Adrenal gland (tissue), 12 donors: ENCODE results near the gene ITPKB. TPM values are rescaled to one million over a fixed set of nuclear protein-coding genes. Genes with fewer than 3 reads are reported as not detected.

ENCODE experiments used
- DNase-seq, 7 donors: peaks; one replicate each; pipeline ENCODE4 v3.0.0-alpha.2; 2019 to 2020
- H3K27ac ChIP-seq, 5 donors: fragments of 200-600 bp; sonication (generic) in 4 of 5; 1 replicate in 3 of 5; 2 replicates in 2 of 5; pipeline versions ENCODE4 v1.5.1 to v1.8.0; 2016 to 2020; ENCODE audit warnings: mild to moderate bottlenecking in 1 of 5
- H3K27me3 ChIP-seq: fragments of 200-600 bp; 2 replicates; pipeline ENCODE4 v1.8.0; 2021
- H3K36me3 ChIP-seq, 2 donors: fragments of 200-600 bp; replicated peaks in 1 of 2; 1 replicate in 1 of 2; 2 replicates in 1 of 2; pipeline versions ENCODE4 v1.5.1 to v1.8.0; 2018 to 2022
- H3K4me1 ChIP-seq, 2 donors: fragments of 200-600 bp; replicated peaks in 1 of 2; 1 replicate in 1 of 2; 2 replicates in 1 of 2; pipeline versions ENCODE4 v1.5.1 to v1.8.0; 2018 to 2021
- H3K4me3 ChIP-seq, 4 donors: fragments of 200-600 bp; sonication (generic) in 3 of 4; one replicate each; pipeline ENCODE4 v1.5.1; 2016 to 2018
- H3K9me3 ChIP-seq, 3 donors: fragments of 200-600 bp; sonication (generic) in 1 of 3; replicated peaks in 1 of 3; 1 replicate in 2 of 3; 2 replicates in 1 of 3; pipeline versions ENCODE4 v1.5.1 to v1.8.0; 2016 to 2021
- POLR2A ChIP-seq, 2 donors: fragments of 450-650 bp; IDR thresholded peaks; one replicate each; pipeline ENCODE4 v1.6.1; 2017; ENCODE audit warnings: antibody characterized with exemption in 2 of 2, mild to moderate bottlenecking in 2 of 2, moderate library complexity in 1 of 2
- WGBS, 4 donors: extraction: QIAGEN DNeasy Blood & Tissue Kit in 2 of 4; methylation state at CpG; one replicate each; pipeline versions ENCODE4 v1.1.5 to v1.1.7; 2013 to 2017; 5-methylcytosine and 5-hydroxymethylcytosine counted together
- intact Hi-C, 2 donors: fragments of 100-400 bp; cut with DNase I; formaldehyde crosslinking; loops; one replicate each; pipeline versions ENCODE4 v1.14.1 to v1.15.0; 2022 to 2023
- polyA plus RNA-seq, 3 donors: library from polyadenylated mRNA; stranded (reverse); fragments of 200-250 nt in 2 of 3; fragments of 350-450 nt in 1 of 3; fragmentation: Illumina TruSeq in 1 of 3; extraction: RNeasy Lipid Tissue Mini Kit (QIAGEN cat#74804) in 1 of 3; gene quantifications; one replicate each; pipeline ENCODE4 v1.2.3, GENCODE V29; 2013 to 2014
- total RNA-seq, 9 donors: library from RNA; depleted of rRNA in 4 of 9; stranded (reverse); fragments of >200 nt in 4 of 9; fragments of 120-200 nt in 1 of 9; fragmentation: NEBNext Ultra II Directional in 1 of 9; extraction: Animal tissue kit (Norgen Biotek cat#: 25700) in 1 of 9; gene quantifications; one replicate each; pipeline versions ENCODE4 v1.1.0 to v1.2.4, GENCODE V29; 2013 to 2023
- TF ChIP-seq, protein P1 (sequence below), 6 experiments: fragments of 450-650 bp in 4 of 6; fragments of 200-600 bp in 2 of 6; sonication (generic) in 1 of 6; IDR thresholded peaks; 1 replicate in 5 of 6; 2 replicates in 1 of 6; pipeline versions ENCODE4 v1.5.1 to v1.8.0; 2016 to 2021; ENCODE audit warnings: antibody characterized with exemption in 6 of 6, mild to moderate bottlenecking in 2 of 6, moderate library complexity in 1 of 6
- donor health status: healthy with polysubstance abuse.
- donor health status: Bipolar disorder and iron deficiency.
- donor health status: DM: yes; HTN: yes; CAD: no.
- donor health status: DM: no; HTN: no; CAD: no.
- donor health status: DM: no; HTN: no; CAD: no.
- donor health status: DM: yes; HTN: yes; CAD: no.

The ITPKB gene
- total and polyA plus RNA-seq, 12 donors, result 2.3 to 22.7 (median 13.0) TPM

DNA sequence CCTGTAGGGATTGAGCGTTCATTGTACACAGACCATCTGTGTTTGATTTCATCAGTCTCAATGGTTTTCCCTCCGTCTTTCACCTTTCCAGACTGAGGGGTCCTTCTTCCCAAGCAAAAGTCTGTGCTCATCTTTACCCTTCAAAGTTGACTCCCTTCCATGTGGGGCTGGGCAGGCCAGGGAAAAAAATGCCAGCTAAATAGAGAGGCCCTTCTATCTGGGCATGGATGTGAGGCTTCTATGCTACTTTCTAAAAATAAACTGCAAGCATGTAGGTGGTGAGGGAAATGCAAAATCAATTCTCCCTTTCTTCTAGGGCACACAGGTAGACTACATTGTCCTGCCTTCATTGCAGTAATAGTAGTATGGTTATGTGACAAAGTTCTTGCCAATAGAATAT, 46.7 kb upstream of the ITPKB start:
- 85 to 94% (median 90%) methylated on average over 2 of the region's 2 CpGs for WGBS, 4 donors
- no peak for TF ChIP-seq POLR2A (IDR thresholded peaks at IDR 0.05)
- TF ChIP-seq, protein P1, sequence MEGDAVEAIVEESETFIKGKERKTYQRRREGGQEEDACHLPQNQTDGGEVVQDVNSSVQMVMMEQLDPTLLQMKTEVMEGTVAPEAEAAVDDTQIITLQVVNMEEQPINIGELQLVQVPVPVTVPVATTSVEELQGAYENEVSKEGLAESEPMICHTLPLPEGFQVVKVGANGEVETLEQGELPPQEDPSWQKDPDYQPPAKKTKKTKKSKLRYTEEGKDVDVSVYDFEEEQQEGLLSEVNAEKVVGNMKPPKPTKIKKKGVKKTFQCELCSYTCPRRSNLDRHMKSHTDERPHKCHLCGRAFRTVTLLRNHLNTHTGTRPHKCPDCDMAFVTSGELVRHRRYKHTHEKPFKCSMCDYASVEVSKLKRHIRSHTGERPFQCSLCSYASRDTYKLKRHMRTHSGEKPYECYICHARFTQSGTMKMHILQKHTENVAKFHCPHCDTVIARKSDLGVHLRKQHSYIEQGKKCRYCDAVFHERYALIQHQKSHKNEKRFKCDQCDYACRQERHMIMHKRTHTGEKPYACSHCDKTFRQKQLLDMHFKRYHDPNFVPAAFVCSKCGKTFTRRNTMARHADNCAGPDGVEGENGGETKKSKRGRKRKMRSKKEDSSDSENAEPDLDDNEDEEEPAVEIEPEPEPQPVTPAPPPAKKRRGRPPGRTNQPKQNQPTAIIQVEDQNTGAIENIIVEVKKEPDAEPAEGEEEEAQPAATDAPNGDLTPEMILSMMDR (IDR thresholded peaks at IDR 0.05), result no peak
- no peak overlapping the region for H3K4me3 ChIP-seq
- no peaks in the 10 kb centered on the region for H3K4me1 ChIP-seq
- no peak overlapping the region for H3K27ac ChIP-seq
- no peak for DNase-seq
- intact Hi-C loops, result no loop called here
- H3K9me3 ChIP-seq, result no peaks in the 10 kb centered on the region
- no peaks in the 10 kb centered on the region for H3K36me3 ChIP-seq
- no peaks in the 10 kb centered on the region for H3K27me3 ChIP-seq

DNA sequence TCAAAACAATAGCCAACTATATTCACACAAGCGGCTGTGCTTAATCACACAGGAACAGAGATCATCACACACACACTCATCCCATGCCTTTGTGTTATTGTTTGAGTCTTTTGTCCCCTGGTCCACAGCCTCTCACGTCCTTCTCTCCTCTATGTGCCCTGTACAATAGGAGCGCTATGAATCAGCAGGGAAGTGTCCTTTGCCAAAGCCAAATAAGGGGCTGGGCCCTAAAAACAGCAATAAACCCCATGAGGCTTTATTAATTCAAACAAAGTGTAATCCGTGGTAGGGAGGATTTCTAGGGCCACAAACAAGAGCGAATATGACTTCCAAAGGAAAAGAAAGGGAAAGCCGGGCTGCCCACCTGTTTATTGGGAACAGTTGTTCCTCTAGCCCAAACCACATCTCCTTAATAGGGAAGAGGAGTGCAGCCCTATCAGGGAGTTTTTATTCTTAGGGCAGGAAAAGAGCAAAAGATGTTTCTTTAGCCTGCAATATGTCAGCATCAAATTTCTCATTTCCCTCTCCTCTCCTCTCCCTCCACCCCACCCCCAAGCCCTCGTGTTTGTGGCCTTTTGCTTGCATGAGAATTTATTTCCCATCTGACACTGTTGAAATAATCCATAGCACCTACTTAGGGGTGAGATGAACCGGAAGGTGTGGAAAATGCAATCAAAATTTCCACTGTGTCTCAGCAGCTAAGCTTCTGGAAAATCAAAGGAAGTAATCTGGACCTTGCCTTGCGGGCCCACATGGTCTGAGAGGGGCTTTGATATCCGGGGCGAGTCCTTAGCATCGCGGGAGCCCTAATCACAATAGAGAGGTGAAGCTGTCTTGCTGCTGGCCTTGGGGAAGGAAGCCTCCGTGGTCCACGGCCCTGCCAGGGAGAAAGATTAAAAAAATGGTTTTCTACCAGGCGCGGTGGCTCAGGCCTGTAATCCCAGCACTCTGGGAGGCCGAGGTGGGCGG, 45.3 kb upstream of the ITPKB start:
- H3K27ac ChIP-seq, result no peak overlapping the region
- TF ChIP-seq, protein P1 (IDR thresholded peaks at IDR 0.05), result no peak
- no peak for TF ChIP-seq POLR2A (IDR thresholded peaks at IDR 0.05)
- intact Hi-C loops, result no loop called here

GRCh38 chr1:226782845-226783601, 43.9 kb upstream of the ITPKB start:
- intact Hi-C loops, result no loop called here
- Histone ChIP-seq H3K27me3 (no peaks in the 10 kb centered on the region), H3K36me3 (no peaks in the 10 kb centered on the region), H3K4me3 (no peak overlapping the region), H3K9me3 (no peaks in the 10 kb centered on the region), H3K27ac (no peak overlapping the region), H3K4me1 (peaks cover 0 to 11% of the 10 kb centered on the region in 2 donors)
- no peak for DNase-seq
- WGBS, 4 donors, result 59 to 72% (median 67%) methylated on average over 4 of the region's 4 CpGs
- TF ChIP-seq POLR2A (IDR thresholded peaks at IDR 0.05), result no peak
- TF ChIP-seq, protein P1 (IDR thresholded peaks at IDR 0.05), result no peak

More for the DNA sequence above, 45.3 kb upstream of the ITPKB start:
- Histone ChIP-seq H3K27me3 (no peaks in the 10 kb centered on the region), H3K4me3 (no peak overlapping the region), H3K4me1 (no peaks in the 10 kb centered on the region), H3K9me3 (no peaks in the 10 kb centered on the region), H3K36me3 (no peaks in the 10 kb centered on the region)
- 74 to 77% (median 75%) methylated on average over 19 of the region's 19 CpGs for WGBS, 4 donors
- DNase-seq, result no peak

- no peaks in the 10 kb centered on the region for H3K9me3 ChIP-seq
- no peaks in the 10 kb centered on the region for H3K36me3 ChIP-seq
- TF ChIP-seq, protein P1 (IDR thresholded peaks at IDR 0.05), result no peak
- no peak for TF ChIP-seq POLR2A (IDR thresholded peaks at IDR 0.05)
- H3K4me3 ChIP-seq, result no peak overlapping the region
- H3K4me1 ChIP-seq, result peaks cover 0 to 11% of the 10 kb centered on the region in 2 donors
- no peak overlapping the region for H3K27ac ChIP-seq
- H3K27me3 ChIP-seq, result no peaks in the 10 kb centered on the region
- no peak for DNase-seq
- intact Hi-C loops, result no loop called here
- WGBS, 4 donors, result 76 to 91% (median 88%) methylated on average over 6 to 7 of the region's 7 CpGs
Measured at GRCh38 chr1:226781937-226782609, 43.0 kb upstream of the ITPKB start.
